SK-N-MC (cell line): ENCODE measurements around the gene RPP30.
"Not testable (repeated sequence)": the region's sequence is repeated elsewhere in the genome, so short reads cannot be mapped to it uniquely, and the experiment has no call there.

Source experiments
- DNase-seq: peaks from one replicate; pipeline ENCODE4 v3.0.0-alpha.2; 2011; ENCODE audit warnings: low read depth, low spot score
- H3K27ac ChIP-seq: fragments of 200-600 bp; sonication (generic); 2 replicates; pipeline ENCODE4 v1.5.1; 2016; ENCODE audit warnings: mixed run types
- H3K36me3 ChIP-seq: fragments of 200-600 bp; sonication (generic); 2 replicates; pipeline ENCODE4 v1.6.1; 2017; ENCODE audit warnings: antibody characterized with exemption, low read length, mixed read lengths; ENCODE audit not compliant: insufficient read depth
- H3K4me3 ChIP-seq: fragments of 200-600 bp; sonication (generic); 2 replicates; pipeline ENCODE4 v1.5.1; 2016
- H3K9ac ChIP-seq: fragments of 200-600 bp; sonication (generic); 2 replicates; pipeline ENCODE4 v1.8.0; 2017; ENCODE audit warnings: mixed run types, mixed read lengths; ENCODE audit not compliant: insufficient read length
- H3K9me3 ChIP-seq: fragments of 200-600 bp; sonication (generic); 2 replicates; pipeline ENCODE4 v1.6.1; 2017; ENCODE audit warnings: low read depth, mild to moderate bottlenecking, antibody characterized with exemption, low read length, moderate library complexity, mixed read lengths
- EZH2 ChIP-seq: fragments of 200-600 bp; sonication (generic); IDR thresholded peaks from one replicate; pipeline ENCODE4 v1.6.1; 2017; ENCODE audit warnings: antibody characterized with exemption
- FOXP2 ChIP-seq: optimal IDR thresholded peaks from 2 replicates; pipeline ENCODE3; 2011; ENCODE audit warnings: mild to moderate bottlenecking, moderate library complexity; ENCODE audit not compliant: insufficient read depth; ENCODE audit errors: extremely low read length, control extremely low read depth
- POLR2AphosphoS5 ChIP-seq: IDR thresholded peaks from 2 replicates; pipeline ENCODE4 v1.6.1; 2012; ENCODE audit warnings: mild to moderate bottlenecking, low read depth, low read length, borderline replicate concordance

The RPP30 gene

DNA sequence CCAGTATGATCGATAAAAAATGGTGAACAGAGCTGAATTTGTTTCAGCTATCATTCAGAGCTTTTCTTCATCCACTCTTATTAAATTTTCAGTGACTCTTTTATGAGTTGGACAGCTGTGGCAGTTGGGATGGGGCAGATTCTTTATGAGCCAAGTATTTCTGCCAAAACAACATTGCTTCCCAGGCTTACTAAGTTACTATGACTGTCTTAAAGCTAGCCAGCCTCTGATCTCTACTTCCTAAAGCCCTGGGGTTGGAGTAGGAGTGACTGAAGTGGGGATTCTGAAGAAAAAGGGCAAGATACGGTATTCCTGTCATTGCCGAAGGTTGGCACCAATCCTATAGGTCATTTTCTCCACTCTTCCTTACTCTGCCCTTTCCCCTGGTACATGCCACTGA lies 12.7 kb downstream of the RPP30 start:
- Histone ChIP-seq H3K9me3 (no peaks in the 10 kb centered on the region), H3K9ac (no peak overlapping the region), H3K36me3 (peaks cover 45% of the 10 kb centered on the region), H3K27ac (no peak overlapping the region), H3K4me3 (no peak overlapping the region)
- no peak for DNase-seq
- TF ChIP-seq POLR2AphosphoS5 (no peak), EZH2 (no peak), FOXP2 (no peak)

DNA sequence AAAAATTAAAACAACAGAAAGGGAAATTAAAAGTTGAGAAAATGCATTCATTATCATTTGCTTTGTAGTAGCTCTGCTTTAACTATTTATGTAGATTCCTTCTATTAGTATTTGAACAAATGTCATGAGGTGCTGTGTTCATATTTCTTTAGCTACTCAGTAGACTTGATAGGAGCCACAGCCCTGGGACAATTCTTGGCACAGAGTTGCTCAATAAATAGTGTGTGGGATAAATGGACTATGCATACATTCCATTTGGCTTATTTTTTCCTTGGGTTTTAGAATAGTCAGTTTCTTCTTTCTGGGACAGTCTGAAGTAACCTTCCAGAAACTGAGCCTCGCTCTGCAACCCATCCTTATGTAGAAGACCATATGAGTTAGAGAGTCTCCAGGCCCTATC lies 13.4 kb downstream of the RPP30 start:
- TF ChIP-seq POLR2AphosphoS5 (no peak), EZH2 (no peak), FOXP2 (no peak)
- H3K9ac ChIP-seq, result no peak overlapping the region
- no peaks in the 10 kb centered on the region for H3K9me3 ChIP-seq
- H3K4me3 ChIP-seq, result no peak overlapping the region
- H3K36me3 ChIP-seq, result peaks cover 48% of the 10 kb centered on the region
- H3K27ac ChIP-seq, result no peak overlapping the region
- DNase-seq, result no peak

DNA sequence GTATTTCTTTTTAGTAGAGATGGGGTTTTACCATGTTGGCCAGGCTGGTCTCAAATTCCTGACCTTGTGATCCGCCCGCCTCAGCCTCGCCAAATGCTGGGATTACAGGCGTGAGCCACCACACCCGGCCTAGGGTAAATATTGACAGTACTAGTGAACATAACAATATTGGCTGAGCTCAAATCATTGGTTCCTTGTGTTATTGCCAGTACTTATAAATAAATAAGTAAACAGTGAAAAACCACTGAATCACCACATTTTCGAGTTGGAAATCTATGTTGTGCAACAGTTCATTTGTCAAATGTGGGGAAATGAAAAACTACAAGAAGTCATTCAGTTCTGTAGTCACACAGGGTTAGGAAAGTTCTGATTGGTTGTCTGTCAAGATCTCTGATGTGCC lies 15.8 kb downstream of the RPP30 start:
- no peak for DNase-seq
- TF ChIP-seq POLR2AphosphoS5 (no peak), EZH2 (no peak), FOXP2 (no peak)
- Histone ChIP-seq H3K4me3 (no peak overlapping the region), H3K9ac (no peak overlapping the region), H3K27ac (no peak overlapping the region), H3K9me3 (no peaks in the 10 kb centered on the region), H3K36me3 (peaks cover 53% of the 10 kb centered on the region)

DNA sequence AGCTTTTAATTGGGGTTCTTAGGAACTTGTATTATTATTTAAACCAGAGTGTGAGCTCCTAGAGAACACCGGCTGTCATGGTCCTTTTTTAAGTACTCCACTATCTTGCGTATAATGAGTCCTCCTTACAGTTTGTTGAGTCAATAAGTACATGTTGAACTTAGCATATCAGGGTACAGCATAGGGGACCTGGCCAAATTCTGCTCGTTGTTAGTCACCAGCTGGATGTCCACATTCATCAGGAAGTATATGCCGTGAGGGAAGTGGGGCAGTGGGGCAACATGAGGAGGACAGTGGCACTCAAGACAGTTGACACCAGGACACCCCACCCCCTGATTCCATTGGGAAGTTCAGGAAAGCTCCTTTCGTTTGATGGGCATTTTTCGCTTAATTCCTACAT lies 16.6 kb downstream of the RPP30 start:
- Histone ChIP-seq H3K9me3 (no peaks in the 10 kb centered on the region), H3K27ac (no peak overlapping the region), H3K4me3 (no peak overlapping the region), H3K9ac (no peak overlapping the region), H3K36me3 (peaks cover 53% of the 10 kb centered on the region)
- TF ChIP-seq EZH2, result no peak
- TF ChIP-seq POLR2AphosphoS5, result no peak
- TF ChIP-seq FOXP2, result no peak
- no peak for DNase-seq

DNA sequence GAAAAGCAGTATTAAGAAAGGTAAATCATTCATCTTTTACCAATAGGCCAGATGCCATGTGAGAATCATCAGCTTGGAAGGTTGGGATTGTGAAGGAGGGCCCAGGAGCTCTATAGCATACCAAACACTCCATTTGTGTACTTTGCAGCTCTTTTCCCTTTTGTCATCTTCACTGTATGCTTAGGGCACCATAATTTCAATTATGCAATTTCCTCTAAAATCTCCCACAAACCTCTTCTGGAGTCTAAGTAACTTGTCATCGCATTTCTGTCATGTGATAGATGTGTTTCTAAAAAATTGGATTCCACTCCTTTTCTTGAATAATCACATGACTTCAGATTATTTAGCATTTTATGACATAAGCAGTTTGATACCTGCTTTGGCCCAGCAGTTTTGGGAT lies 17.9 kb downstream of the RPP30 start:
- no peak for TF ChIP-seq POLR2AphosphoS5
- TF ChIP-seq EZH2, result no peak
- TF ChIP-seq FOXP2, result no peak
- Histone ChIP-seq H3K36me3 (peaks cover 53% of the 10 kb centered on the region), H3K9ac (no peak overlapping the region), H3K4me3 (no peak overlapping the region), H3K27ac (no peak overlapping the region), H3K9me3 (no peaks in the 10 kb centered on the region)
- no peak for DNase-seq

DNA sequence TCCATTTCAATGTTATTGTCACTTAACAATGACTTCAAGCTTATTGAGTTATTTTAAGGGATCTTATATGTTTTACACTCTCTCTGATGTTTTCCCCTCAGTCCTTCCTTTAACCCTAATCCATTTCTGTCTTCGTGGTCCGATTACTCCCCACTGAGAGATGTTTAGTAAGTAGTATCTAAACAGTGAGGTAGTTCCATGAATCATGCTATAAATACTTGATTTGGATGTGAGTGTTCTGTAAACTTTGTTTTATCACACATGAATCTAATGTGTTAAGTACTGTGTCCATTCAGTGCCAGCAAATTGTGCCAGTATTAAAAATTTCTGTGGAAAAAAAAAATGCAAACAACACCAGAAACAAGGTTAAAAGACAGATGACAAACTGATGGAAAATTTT lies 18.6 kb downstream of the RPP30 start:
- DNase-seq, result no peak
- Histone ChIP-seq H3K4me3 (no peak overlapping the region), H3K36me3 (peaks cover 53% of the 10 kb centered on the region), H3K27ac (no peak overlapping the region), H3K9ac (no peak overlapping the region), H3K9me3 (no peaks in the 10 kb centered on the region)
- TF ChIP-seq FOXP2 (no peak), EZH2 (no peak), POLR2AphosphoS5 (no peak)

DNA sequence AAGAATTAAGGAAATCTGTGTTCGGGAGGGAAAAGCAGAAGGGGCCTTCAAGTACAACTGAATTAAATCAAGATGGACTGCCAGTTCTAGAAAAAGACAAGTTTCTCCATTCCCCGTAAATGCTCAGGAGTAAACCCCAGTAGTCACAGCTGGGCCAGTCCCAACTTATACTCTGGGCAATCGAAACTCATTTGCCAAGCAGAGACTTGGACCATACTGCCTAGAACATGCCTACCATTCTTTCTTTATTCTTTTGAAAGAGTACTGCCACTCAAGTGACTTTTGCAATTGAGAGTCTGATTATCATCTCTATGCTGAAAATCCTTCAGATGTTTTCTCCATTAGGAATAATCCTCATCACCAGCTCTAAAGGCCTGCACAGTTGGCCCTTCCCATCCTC lies 21.4 kb downstream of the RPP30 start:
- TF ChIP-seq FOXP2 (no peak), POLR2AphosphoS5 (no peak), EZH2 (no peak)
- H3K9ac ChIP-seq, result no peak overlapping the region
- DNase-seq, result no peak
- H3K4me3 ChIP-seq, result no peak overlapping the region
- H3K36me3 ChIP-seq, result peaks cover 37% of the 10 kb centered on the region
- no peaks in the 10 kb centered on the region for H3K9me3 ChIP-seq
- H3K27ac ChIP-seq, result no peak overlapping the region

DNA sequence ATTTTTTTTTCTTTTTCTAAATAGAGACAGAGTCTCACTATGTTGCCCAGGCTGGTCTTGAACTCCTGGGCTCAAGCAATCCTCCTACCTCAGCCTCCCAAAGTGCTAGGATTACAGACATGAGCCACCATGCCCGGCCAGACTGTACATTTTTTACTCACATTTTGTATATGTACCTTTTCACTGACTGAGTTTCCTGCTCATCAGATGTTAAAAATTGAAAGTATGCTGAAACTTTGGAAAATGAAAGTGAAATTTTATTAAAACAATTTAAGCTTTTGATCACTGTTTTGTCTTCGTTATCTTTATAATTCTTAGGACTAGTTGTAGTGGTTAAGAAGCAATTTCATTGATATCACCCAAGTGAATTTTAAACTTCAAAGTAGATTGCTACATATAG lies 25.1 kb downstream of the RPP30 start:
- H3K9me3 ChIP-seq, DNase-seq, H3K4me3 ChIP-seq, H3K27ac ChIP-seq, H3K9ac ChIP-seq: not testable (repeated sequence)
- peaks cover 14% of the 10 kb centered on the region; the same call in 1 of the 2 replicates for H3K36me3 ChIP-seq

DNA sequence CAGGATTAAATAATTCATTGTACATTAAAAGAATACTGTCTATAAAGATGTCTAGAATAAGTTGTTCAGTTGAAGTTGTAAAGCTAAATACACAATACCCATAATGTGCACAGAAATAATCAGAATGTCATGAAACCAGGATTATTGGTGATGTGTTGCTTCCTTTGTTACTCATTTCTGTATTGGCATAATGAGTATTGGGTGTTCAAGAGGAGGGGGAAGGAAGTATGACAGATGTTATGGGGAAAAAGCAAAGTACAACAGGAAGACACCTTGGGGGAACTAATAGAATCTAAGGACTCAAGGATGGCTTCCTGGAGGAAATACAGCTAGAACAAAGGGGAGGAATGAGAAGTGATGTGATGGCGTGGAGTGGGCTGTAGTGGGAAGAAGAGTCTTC lies 34.2 kb downstream of the RPP30 start:
- Histone ChIP-seq H3K27ac (no peak overlapping the region), H3K9me3 (no peaks in the 10 kb centered on the region), H3K4me3 (no peak overlapping the region), H3K36me3 (peaks cover 15% of the 10 kb centered on the region), H3K9ac (no peak overlapping the region)
- DNase-seq, result no peak
- TF ChIP-seq FOXP2 (no peak), POLR2AphosphoS5 (no peak), EZH2 (no peak)
